GM12878 (cell line): ENCODE measurements around the gene ATAD3A.

Experiments used
- BRCA1 ChIP-seq: IDR thresholded peaks from 2 replicates; pipeline ENCODE4 v1.6.1; 2011; ENCODE audit warnings: low read depth, low read length, improper control_type of control experiment
- EZH2 ChIP-seq: IDR thresholded peaks from 2 replicates; pipeline ENCODE4 v1.6.1; 2012; ENCODE audit warnings: low read depth, mild to moderate bottlenecking, control low read depth, inconsistent platforms, low read length, borderline replicate concordance; ENCODE audit not compliant: control insufficient read depth
- KAT2A ChIP-seq: conservative IDR thresholded peaks from 2 replicates; pipeline ENCODE4 v1.6.1; 2011; ENCODE audit warnings: low read depth, low read length; ENCODE audit not compliant: control insufficient read depth
- POLR2A ChIP-seq: IDR thresholded peaks from 2 replicates; pipeline ENCODE4 v1.6.1; 2011; ENCODE audit warnings: low read depth, mild to moderate bottlenecking, low read length
- TF ChIP-seq, protein P1 (sequence below), 3 experiments: IDR thresholded peaks in 2 of 3; conservative IDR thresholded peaks in 1 of 3; 2 replicates each; pipeline ENCODE4 v1.5.1; 2011; ENCODE audit warnings: low read depth in 3 of 3, low read length in 3 of 3, mild to moderate bottlenecking in 3 of 3, control low read depth in 2 of 3, moderate library complexity in 2 of 3, inconsistent platforms in 1 of 3, mixed read lengths in 1 of 3; ENCODE audit not compliant: control insufficient read depth in 2 of 3, insufficient read depth in 1 of 3; ENCODE audit errors: extremely low read depth in 1 of 3

GRCh38 chr1:1562556-1563195, 50.7 kb downstream of the ATAD3A start:
- no peak for TF ChIP-seq EZH2
- TF ChIP-seq, protein P1, sequence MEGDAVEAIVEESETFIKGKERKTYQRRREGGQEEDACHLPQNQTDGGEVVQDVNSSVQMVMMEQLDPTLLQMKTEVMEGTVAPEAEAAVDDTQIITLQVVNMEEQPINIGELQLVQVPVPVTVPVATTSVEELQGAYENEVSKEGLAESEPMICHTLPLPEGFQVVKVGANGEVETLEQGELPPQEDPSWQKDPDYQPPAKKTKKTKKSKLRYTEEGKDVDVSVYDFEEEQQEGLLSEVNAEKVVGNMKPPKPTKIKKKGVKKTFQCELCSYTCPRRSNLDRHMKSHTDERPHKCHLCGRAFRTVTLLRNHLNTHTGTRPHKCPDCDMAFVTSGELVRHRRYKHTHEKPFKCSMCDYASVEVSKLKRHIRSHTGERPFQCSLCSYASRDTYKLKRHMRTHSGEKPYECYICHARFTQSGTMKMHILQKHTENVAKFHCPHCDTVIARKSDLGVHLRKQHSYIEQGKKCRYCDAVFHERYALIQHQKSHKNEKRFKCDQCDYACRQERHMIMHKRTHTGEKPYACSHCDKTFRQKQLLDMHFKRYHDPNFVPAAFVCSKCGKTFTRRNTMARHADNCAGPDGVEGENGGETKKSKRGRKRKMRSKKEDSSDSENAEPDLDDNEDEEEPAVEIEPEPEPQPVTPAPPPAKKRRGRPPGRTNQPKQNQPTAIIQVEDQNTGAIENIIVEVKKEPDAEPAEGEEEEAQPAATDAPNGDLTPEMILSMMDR (IDR thresholded peaks at IDR 0.05 in 2 of 3, conservative IDR thresholded peaks at IDR 0.05 in 1 of 3; ENCODE audit: control insufficient read depth in 2 of 3, extremely low read depth in 1 of 3, insufficient read depth in 1 of 3, low read depth in 3 of 3, low read length in 3 of 3): no peak
- TF ChIP-seq POLR2A: peak; percentile 76
- no peak for TF ChIP-seq KAT2A
- no peak for TF ChIP-seq BRCA1
